Prostate gland (tissue), 2 donors: ENCODE data around the gene UNK.

Source experiments
- CTCF ChIP-seq, 4 experiments: fragments of 200-600 bp in 2 of 4; fragments of 450-650 bp in 2 of 4; sonication (generic) in 2 of 4; IDR thresholded peaks; 1 replicate in 3 of 4; 2 replicates in 1 of 4; pipeline ENCODE4 v1.5.1; 2016 to 2019; ENCODE audit warnings: antibody characterized with exemption in 4 of 4, mild to moderate bottlenecking in 2 of 4, moderate library complexity in 2 of 4
- POLR2AphosphoS5 ChIP-seq: sonication (generic); formaldehyde crosslinking; IDR thresholded peaks from one replicate; pipeline ENCODE4 v1.6.1; 2017; ENCODE audit warnings: antibody characterized with exemption

- no peak for TF ChIP-seq CTCF (IDR thresholded peaks at IDR 0.05)
- TF ChIP-seq POLR2AphosphoS5, result no peak
Measured at GRCh38 chr17:75826561-75827307, 42.1 kb downstream of the UNK start.
